AG10803 (cell line): ENCODE data around the gene KCTD2.

Experiments used
- DNase-seq: peaks from one replicate; pipeline ENCODE4 v3.0.0; 2010; ENCODE audit warnings: low read depth
- H3K4me3 ChIP-seq: 2 replicates; pipeline ENCODE4 v1.5.1; 2011; ENCODE audit warnings: mild to moderate bottlenecking, low read length, control low read depth
- TF ChIP-seq, protein P1 (sequence below): conservative IDR thresholded peaks from 2 replicates; pipeline ENCODE4 v1.5.1; 2011; ENCODE audit warnings: mild to moderate bottlenecking, low read length, control low read depth, inconsistent platforms

Gene KCTD2

GRCh38 chr17:75108193-75108592 lies 61.2 kb downstream of the KCTD2 start:
- DNase-seq: no peak
- no peak overlapping the region for H3K4me3 ChIP-seq
- TF ChIP-seq, protein P1, sequence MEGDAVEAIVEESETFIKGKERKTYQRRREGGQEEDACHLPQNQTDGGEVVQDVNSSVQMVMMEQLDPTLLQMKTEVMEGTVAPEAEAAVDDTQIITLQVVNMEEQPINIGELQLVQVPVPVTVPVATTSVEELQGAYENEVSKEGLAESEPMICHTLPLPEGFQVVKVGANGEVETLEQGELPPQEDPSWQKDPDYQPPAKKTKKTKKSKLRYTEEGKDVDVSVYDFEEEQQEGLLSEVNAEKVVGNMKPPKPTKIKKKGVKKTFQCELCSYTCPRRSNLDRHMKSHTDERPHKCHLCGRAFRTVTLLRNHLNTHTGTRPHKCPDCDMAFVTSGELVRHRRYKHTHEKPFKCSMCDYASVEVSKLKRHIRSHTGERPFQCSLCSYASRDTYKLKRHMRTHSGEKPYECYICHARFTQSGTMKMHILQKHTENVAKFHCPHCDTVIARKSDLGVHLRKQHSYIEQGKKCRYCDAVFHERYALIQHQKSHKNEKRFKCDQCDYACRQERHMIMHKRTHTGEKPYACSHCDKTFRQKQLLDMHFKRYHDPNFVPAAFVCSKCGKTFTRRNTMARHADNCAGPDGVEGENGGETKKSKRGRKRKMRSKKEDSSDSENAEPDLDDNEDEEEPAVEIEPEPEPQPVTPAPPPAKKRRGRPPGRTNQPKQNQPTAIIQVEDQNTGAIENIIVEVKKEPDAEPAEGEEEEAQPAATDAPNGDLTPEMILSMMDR: no peak

- TF ChIP-seq, protein P1: no peak
These were observed 62.0 kb downstream of the KCTD2 start for GRCh38 chr17:75109046-75109406.

GRCh38 chr17:75109407-75110233 lies 62.6 kb downstream of the KCTD2 start, which contains the start of gene ARMC7:
Gene ARMC7, plus strand, starts transcription at chr17:75109969. Its CDS starts 320 bp downstream, at chr17:75110289.
- TF ChIP-seq, protein P1: no peak
- peak; percentile 76 for DNase-seq

More at GRCh38 chr17:75109046-75109406, 62.0 kb downstream of the KCTD2 start:
- DNase-seq: no peak
- H3K4me3 ChIP-seq: peak overlapping the region; percentile 87

DNA sequence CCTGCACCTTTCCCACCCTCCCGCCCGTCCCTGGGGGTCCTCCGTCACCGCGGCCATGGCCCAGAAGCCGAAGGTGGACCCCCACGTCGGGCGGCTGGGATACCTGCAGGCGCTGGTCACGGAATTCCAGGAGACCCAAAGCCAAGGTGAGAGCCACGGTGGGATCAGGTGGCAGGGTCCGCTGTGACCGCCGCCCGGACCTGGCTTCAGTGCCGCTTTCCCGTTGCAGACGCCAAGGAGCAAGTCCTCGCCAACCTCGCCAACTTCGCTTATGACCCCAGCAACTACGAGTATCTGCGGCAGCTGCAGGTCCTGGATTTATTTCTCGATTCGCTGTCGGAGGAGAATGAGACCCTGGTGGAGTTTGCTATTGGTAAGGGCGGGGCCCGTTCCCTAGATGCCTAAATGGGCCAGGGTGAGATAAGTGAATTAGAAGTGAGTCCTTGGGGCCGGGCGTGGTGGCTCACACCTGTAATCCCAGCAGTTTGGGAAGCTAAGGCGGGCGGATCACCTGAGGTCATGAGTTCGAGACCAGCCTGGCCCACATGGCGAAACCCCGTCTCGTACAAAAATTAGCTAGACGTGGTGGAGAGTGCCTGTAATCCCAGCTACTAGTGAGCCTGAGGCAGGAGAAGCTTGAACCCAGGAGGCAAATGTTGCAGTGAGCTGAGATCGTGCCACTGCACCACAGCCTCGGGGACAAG lies 63.4 kb downstream of the KCTD2 start:
- H3K4me3 ChIP-seq: peak overlapping the region; percentile 87
- peak; percentile 18 for DNase-seq
- TF ChIP-seq, protein P1: no peak

More at GRCh38 chr17:75109407-75110233, 62.6 kb downstream of the KCTD2 start, which contains the start of gene ARMC7:
- peak within 1 kb of the TSS; percentile 87 for H3K4me3 ChIP-seq

- DNase-seq: no peak
- no peak overlapping the region for H3K4me3 ChIP-seq
- TF ChIP-seq, protein P1: no peak
These were observed 64.8 kb downstream of the KCTD2 start for GRCh38 chr17:75111777-75112335.

- TF ChIP-seq, protein P1: peak; percentile 88
- peak; percentile 88 for DNase-seq
- peak overlapping the region; percentile 68 for H3K4me3 ChIP-seq
These were observed 67.0 kb downstream of the KCTD2 start for GRCh38 chr17:75113798-75114551.
